HCT116 (cell line): ENCODE data around the gene LIX1. TPM values are rescaled to one million over a fixed set of nuclear protein-coding genes. Genes with fewer than 3 reads are reported as not detected.

Experiments
- ATAC-seq: fragments of 200-7000 bp; cut with Tn5 transposase; 2 replicates; pipeline ENCODE4 v1.9.1; 2020; ENCODE audit warnings: mild to moderate bottlenecking, moderate library complexity
- BruUV-seq: library from RNA; stranded (reverse); fragments of 400-500 nt; replicated peaks from 2 replicates; lab custom pipeline; 2021; lab: Mats Ljungman, UMichigan
- CTCF ChIA-PET: fragments of 300-600 bp; sonication (Branson Sonifier 250); formaldehyde crosslinking; loops from one replicate; lab custom pipeline; 2021; ENCODE audit warnings: antibody characterized with exemption; lab: Charles Lee
- POLR2A ChIA-PET: fragments of 300-600, 350-600 bp; sonication (Branson Sonifier 250); formaldehyde crosslinking; loops from one replicate; lab custom pipeline; 2021; ENCODE audit warnings: antibody characterized with exemption; lab: Charles Lee
- RAD21 ChIA-PET, 2 experiments: fragments of 300-600 bp; sonication (Branson Sonifier 250); formaldehyde crosslinking; loops; one replicate each; lab custom pipeline; 2023; ENCODE audit warnings: low total read pairs in 2 of 2; ENCODE audit not compliant: uncharacterized antibody in 2 of 2, unreplicated experiment in 2 of 2, low non-redundant PET in 1 of 2; lab: Charles Lee
- DNase-seq: peaks from one replicate; pipeline ENCODE4 v3.0.0-alpha.2; 2010; ENCODE audit warnings: low read depth, low spot score
- H2AFZ ChIP-seq: fragments of 200-600 bp; shearing (Covaris generic), sonication (generic); 2 replicates; pipeline ENCODE4 v1.6.1; 2017; ENCODE audit warnings: low read depth, mixed run types, mixed read lengths, antibody characterized with exemption, low read length; ENCODE audit not compliant: poor library complexity, severe bottlenecking
- H3K27ac ChIP-seq: 2 replicates; pipeline ENCODE4 v1.5.1; 2012; ENCODE audit warnings: low read depth, low read length
- H3K27me3 ChIP-seq: fragments of 200-600 bp; sonication (generic); 2 replicates; pipeline ENCODE4 v1.6.1; 2016; ENCODE audit warnings: mixed run types, low read length, mixed read lengths; ENCODE audit not compliant: insufficient read depth
- H3K36me3 ChIP-seq, 2 experiments: fragments of 200-500 bp in 1 of 2; fragments of 200-600 bp in 1 of 2; sonication (Bioruptor generic) in 1 of 2; sonication (generic) in 1 of 2; 2 replicates each; pipeline versions ENCODE4 v1.5.1 to v1.6.1; 2014 to 2016; ENCODE audit warnings: low read length in 2 of 2, inconsistent platforms in 1 of 2, mixed read lengths in 1 of 2, mixed run types in 1 of 2; ENCODE audit not compliant: insufficient read depth in 2 of 2, control insufficient read depth in 1 of 2
- H3K4me1 ChIP-seq, 2 experiments: fragments of 200-600 bp in 1 of 2; sonication (generic) in 1 of 2; 2 replicates each; pipeline versions ENCODE4 v1.5.1 to v1.6.1; 2012 to 2017; ENCODE audit warnings: low read length in 2 of 2, inconsistent platforms in 1 of 2, mild to moderate bottlenecking in 1 of 2, mixed read lengths in 1 of 2, mixed run types in 1 of 2, moderate library complexity in 1 of 2; ENCODE audit not compliant: insufficient read depth in 2 of 2, control insufficient read depth in 1 of 2
- H3K4me2 ChIP-seq: fragments of 200-600 bp; sonication (generic); 2 replicates; pipeline ENCODE4 v1.6.1; 2017; ENCODE audit warnings: mixed run types, low read length, mixed read lengths
- H3K4me3 ChIP-seq, 2 experiments: fragments of 200-600 bp in 1 of 2; sonication (generic) in 1 of 2; replicated peaks in 1 of 2; 2 replicates each; pipeline ENCODE4 v1.5.1; 2011 to 2016; ENCODE audit warnings: low read length in 2 of 2, control low read depth in 1 of 2, low read depth in 1 of 2, mild to moderate bottlenecking in 1 of 2, mixed read lengths in 1 of 2, mixed run types in 1 of 2
- H3K79me2 ChIP-seq: fragments of 200-600 bp; sonication (generic); 2 replicates; pipeline ENCODE4 v1.6.1; 2017; ENCODE audit warnings: mild to moderate bottlenecking, mixed run types, low read length, moderate library complexity, mixed read lengths; ENCODE audit not compliant: insufficient read depth
- H3K9ac ChIP-seq: fragments of 200-600 bp; sonication (generic); 2 replicates; pipeline ENCODE4 v1.6.1; 2016; ENCODE audit warnings: low read length, mixed read lengths
- H3K9me2 ChIP-seq: fragments of 200-600 bp; sonication (generic), shearing (Covaris generic); 2 replicates; pipeline ENCODE4 v1.6.1; 2017; ENCODE audit warnings: mixed run types, mild to moderate bottlenecking, moderate library complexity; ENCODE audit not compliant: insufficient read depth
- H3K9me3 ChIP-seq, 2 experiments: fragments of 200-500 bp in 1 of 2; fragments of 200-600 bp in 1 of 2; sonication (Bioruptor generic) in 1 of 2; sonication (generic) in 1 of 2; 2 replicates each; pipeline ENCODE4 v1.6.1; 2014 to 2017; ENCODE audit warnings: low read length in 2 of 2, mixed read lengths in 2 of 2, inconsistent platforms in 1 of 2, low read depth in 1 of 2, mild to moderate bottlenecking in 1 of 2, mixed run types in 1 of 2, moderate library complexity in 1 of 2; ENCODE audit not compliant: control insufficient read depth in 1 of 2, insufficient read depth in 1 of 2
- H4K20me1 ChIP-seq: fragments of 200-600 bp; sonication (generic), shearing (Covaris generic); 2 replicates; pipeline ENCODE4 v1.6.1; 2017; ENCODE audit warnings: mixed run types, mild to moderate bottlenecking, moderate library complexity; ENCODE audit not compliant: insufficient read depth
- ATF3 ChIP-seq: IDR thresholded peaks from 2 replicates; pipeline ENCODE4 v1.6.1; 2012
- CTCF ChIP-seq, 3 experiments: fragments of 200-600 bp in 1 of 3; sonication (generic) in 1 of 3; IDR thresholded peaks in 2 of 3; conservative IDR thresholded peaks in 1 of 3; 2 replicates each; pipeline ENCODE4 v1.5.1; 2012 to 2017; ENCODE audit warnings: low read depth in 2 of 3, low read length in 2 of 3, antibody characterized with exemption in 1 of 3, borderline replicate concordance in 1 of 3, control low read depth in 1 of 3, mild to moderate bottlenecking in 1 of 3, mixed read lengths in 1 of 3, mixed run types in 1 of 3, moderate library complexity in 1 of 3; ENCODE audit not compliant: insufficient read depth in 1 of 3
- EGR1 ChIP-seq: IDR thresholded peaks from 2 replicates; pipeline ENCODE4 v1.6.1; 2012; ENCODE audit warnings: low read depth
- EZH2 ChIP-seq: fragments of 200-600 bp; sonication (generic); IDR thresholded peaks from 2 replicates; pipeline ENCODE4 v1.6.1; 2017; ENCODE audit warnings: antibody characterized with exemption, mixed run types
- EZH2phosphoT487 ChIP-seq: fragments of 200-600 bp; IDR thresholded peaks from 2 replicates; pipeline ENCODE4 v1.6.1; 2018; ENCODE audit warnings: antibody characterized with exemption, borderline replicate concordance
- JUND ChIP-seq: IDR thresholded peaks from 2 replicates; pipeline ENCODE4 v1.6.1; 2012
- MAX ChIP-seq: IDR thresholded peaks from 2 replicates; pipeline ENCODE4 v1.6.1; 2012
- POLR2AphosphoS5 ChIP-seq: IDR thresholded peaks from 2 replicates; pipeline ENCODE4 v1.6.1; 2011; ENCODE audit warnings: mild to moderate bottlenecking, low read depth, low read length, moderate library complexity
- REST ChIP-seq: IDR thresholded peaks from 2 replicates; pipeline ENCODE4 v1.6.1; 2012; ENCODE audit warnings: low read depth
- SRF ChIP-seq: IDR thresholded peaks from 2 replicates; pipeline ENCODE4 v1.6.1; 2012; ENCODE audit warnings: low read depth
- YY1 ChIP-seq: IDR thresholded peaks from 2 replicates; pipeline ENCODE4 v1.6.1; 2011; ENCODE audit warnings: low read length, low read depth, moderate library complexity, mild to moderate bottlenecking; ENCODE audit not compliant: insufficient replicate concordance; ENCODE audit errors: extremely low read depth
- intact Hi-C: fragments of 100-400 bp; cut with micrococcal nuclease; formaldehyde crosslinking; loops from 2 replicates; pipeline ENCODE4 v1.10.0; 2022
- total RNA-seq: library from RNA; stranded (reverse); gene quantifications from one replicate; pipeline ENCODE4 v1.2.1, GENCODE V29; 2021; ENCODE audit not compliant: unreplicated experiment

Gene LIX1
- total RNA-seq, 1 experiment from 2014 or later: not detected

GRCh38 chr5:97164846-97165245 lies 22.4 kb upstream of the LIX1 start (continued):
- TF ChIP-seq CTCF (IDR thresholded peaks at IDR 0.05 in 2 of 3, conservative IDR thresholded peaks at IDR 0.05 in 1 of 3; ENCODE audit: borderline replicate concordance in 1 of 3, insufficient read depth in 1 of 3, low read depth in 2 of 3, low read length in 2 of 3) (no peak), ATF3 (no peak), SRF (no peak)

GRCh38 chr5:97163790-97164285 lies 21.4 kb upstream of the LIX1 start:
- Histone ChIP-seq H4K20me1 (no peaks in the 10 kb centered on the region), H2AFZ (no peak overlapping the region), H3K9me2 (no peaks in the 10 kb centered on the region), H3K27ac (no peak overlapping the region), H3K4me1 (peaks cover 7 to 9% of the 10 kb centered on the region in 2 experiments; a peak in 3 of 4 replicates), H3K4me3 (no peak overlapping the region), H3K79me2 (no peaks in the 10 kb centered on the region), H3K27me3 (no peaks in the 10 kb centered on the region), H3K9me3 (no peaks in the 10 kb centered on the region), H3K36me3 (peaks cover 8 to 19% of the 10 kb centered on the region in 2 experiments; a peak in 3 of 4 replicates), H3K9ac (no peak overlapping the region), H3K4me2 (no peak overlapping the region)
- BruUV-seq: no TSS peak
- ChIA-PET CTCF (interaction anchor here (0.9 to 2.4 kb wide), 4 partner anchors 167 to 549 kb away, joined by 4 to 10 read pairs (median 6); no protein-coding TSS in a partner anchor), POLR2A (no interaction called here), RAD21 (no interaction called here)
- DNase-seq (no peak), ATAC-seq (no peak)
- intact Hi-C loops: loop anchor here (2.0 to 5.0 kb wide), 4 partner anchors 167 to 817 kb away; no protein-coding TSS in a partner anchor
- TF ChIP-seq JUND (no peak), EZH2 (no peak), EZH2phosphoT487 (no peak), YY1 (no peak), MAX (no peak), REST (no peak), POLR2AphosphoS5 (no peak), EGR1 (no peak)
